AG04450 (cell line): ENCODE data around the gene CLOCK. TPM values are rescaled to one million over a fixed set of nuclear protein-coding genes. Genes with fewer than 3 reads are reported as not detected.

Source experiments
- CTCF ChIA-PET: fragments of 300-600, 350-600 bp; formaldehyde crosslinking; extraction: SDS; loops from one replicate; lab custom pipeline; 2022; ENCODE audit warnings: antibody characterized with exemption, inconsistent platforms; lab: Charles Lee
- POLR2A ChIA-PET: fragments of 350-600 bp; formaldehyde crosslinking; extraction: SDS; loops from one replicate; lab custom pipeline; 2021; ENCODE audit warnings: antibody characterized with exemption, inconsistent platforms; lab: Yijun Ruan, JAX
- DNase-seq: peaks from one replicate; pipeline ENCODE4 v3.0.0-alpha.2; 2011; ENCODE audit warnings: low read depth, low spot score
- H3K27ac ChIP-seq: one replicate; pipeline ENCODE4 v1.5.1; 2012; ENCODE audit warnings: low read depth, low read length, control low read depth
- H3K27me3 ChIP-seq: one replicate; pipeline ENCODE4 v1.6.0; 2012; ENCODE audit warnings: low read length; ENCODE audit not compliant: control insufficient read depth, insufficient read depth
- H3K4me3 ChIP-seq: 2 replicates; pipeline ENCODE4 v1.5.1; 2011; ENCODE audit warnings: mild to moderate bottlenecking, low read depth, low read length, control low read depth
- H3K9me3 ChIP-seq: 2 replicates; pipeline ENCODE4 v1.5.1; 2012; ENCODE audit warnings: low read length; ENCODE audit not compliant: control insufficient read depth, insufficient read depth
- CTCF ChIP-seq: IDR thresholded peaks from 2 replicates; pipeline ENCODE4 v1.5.1; 2011; ENCODE audit warnings: low read depth, low read length, control low read depth, inconsistent platforms
- polyA plus RNA-seq: library from polyadenylated mRNA; depleted of rRNA; stranded (reverse); fragments of >200 nt; gene quantifications from 2 replicates; pipeline ENCODE4 v1.2.3, GENCODE V29; 2011

The CLOCK gene
- polyA plus RNA-seq, 1 experiment: 18.8 TPM

- H3K9me3 ChIP-seq: no peaks in the 10 kb centered on the region
- no peak for DNase-seq
- no peak for TF ChIP-seq CTCF
- ChIA-PET CTCF (interaction anchor here (0.7 to 1.8 kb wide), 3 partner anchors 8 to 159 kb away, joined by 3 to 7 read pairs (median 5); partner anchors contain the start of gene SRD5A3), POLR2A (no interaction called here)
- no peaks in the 10 kb centered on the region for H3K27me3 ChIP-seq
- no peak overlapping the region for H3K4me3 ChIP-seq
- no peak overlapping the region for H3K27ac ChIP-seq
Observed at GRCh38 chr4:55386840-55387239, 159.9 kb downstream of the CLOCK start.

- CTCF ChIA-PET: interaction anchor here (0.7 to 1.8 kb wide), 3 partner anchors 9 to 160 kb away, joined by 3 to 7 read pairs (median 5); partner anchors contain the start of gene SRD5A3
- Histone ChIP-seq H3K27ac (no peak overlapping the region), H3K27me3 (no peaks in the 10 kb centered on the region), H3K9me3 (no peaks in the 10 kb centered on the region), H3K4me3 (no peak overlapping the region)
- POLR2A ChIA-PET: interaction anchor here (0.5 to 1.0 kb wide), 3 partner anchors 9 to 46 kb away, joined by 3 to 4 read pairs (median 3); partner anchors contain the start of gene TMEM165
- no peak for TF ChIP-seq CTCF
- DNase-seq: no peak
Observed at GRCh38 chr4:55386073-55386472, 160.6 kb downstream of the CLOCK start.

GRCh38 chr4:55385201-55385649 lies 161.5 kb downstream of the CLOCK start:
- no peak overlapping the region for H3K27ac ChIP-seq
- CTCF ChIA-PET: interaction anchor here (0.7 to 1.8 kb wide), 2 partner anchors 39 to 40 kb away, joined by 3 to 7 read pairs; partner anchors contain the start of gene SRD5A3
- no peak for TF ChIP-seq CTCF
- no peak overlapping the region for H3K4me3 ChIP-seq
- no peaks in the 10 kb centered on the region for H3K27me3 ChIP-seq
- no peak for DNase-seq
- no peaks in the 10 kb centered on the region for H3K9me3 ChIP-seq
- POLR2A ChIA-PET: interaction anchor here (1.2 kb wide), 1 partner anchor 10 kb away, joined by 5 read pairs; the partner anchor contains the start of gene TMEM165

- POLR2A ChIA-PET: no interaction called here
- Histone ChIP-seq H3K27ac (no peak overlapping the region), H3K4me3 (no peak overlapping the region), H3K9me3 (no peaks in the 10 kb centered on the region), H3K27me3 (no peaks in the 10 kb centered on the region)
- CTCF ChIA-PET: no interaction called here
- no peak for DNase-seq
- no peak for TF ChIP-seq CTCF
Observed at GRCh38 chr4:55382488-55383003, 164.2 kb downstream of the CLOCK start.

GRCh38 chr4:55381502-55381901 lies 165.2 kb downstream of the CLOCK start:
- TF ChIP-seq CTCF: no peak
- no peaks in the 10 kb centered on the region for H3K27me3 ChIP-seq
- no peak for DNase-seq
- POLR2A ChIA-PET: no interaction called here
- H3K27ac ChIP-seq: no peak overlapping the region
- CTCF ChIA-PET: no interaction called here
- H3K4me3 ChIP-seq: no peak overlapping the region
- H3K9me3 ChIP-seq: no peaks in the 10 kb centered on the region
